Stimulated activated CD8-positive, alpha-beta memory T cell treated with anti-CD3 and anti-CD28 coated beads, Interleukin-7, amount 100 ng/mL, for 24 hours (primary cell): ENCODE measurements around the gene VASN.

Experiments used
- DNase-seq: peaks from one replicate; pipeline ENCODE4 v3.0.0-alpha.2; 2020; ENCODE audit warnings: low read depth

VASN gene

GRCh38 chr16:4354512-4355409 is 16.9 kb upstream of the VASN start:
- DNase-seq = no peak

GRCh38 chr16:4356820-4357219 is 14.8 kb upstream of the VASN start:
- DNase-seq = no peak

- no peak for DNase-seq
Measured at GRCh38 chr16:4358236-4358635, 13.4 kb upstream of the VASN start.

GRCh38 chr16:4358831-4359561 is 12.7 kb upstream of the VASN start:
- DNase-seq = peak; percentile 53

GRCh38 chr16:4359914-4360313 is 11.7 kb upstream of the VASN start:
- DNase-seq = no peak

GRCh38 chr16:4360538-4361021 is 11.1 kb upstream of the VASN start:
- no peak for DNase-seq

GRCh38 chr16:4361033-4361943 is 10.4 kb upstream of the VASN start:
- no peak for DNase-seq

- DNase-seq = no peak
Measured at GRCh38 chr16:4361944-4362311, 9.7 kb upstream of the VASN start.

GRCh38 chr16:4362476-4363135 is 9.0 kb upstream of the VASN start:
- no peak for DNase-seq

- no peak for DNase-seq
Measured at GRCh38 chr16:4364196-4365013, 7.2 kb upstream of the VASN start.

- no peak for DNase-seq
Measured at GRCh38 chr16:4365014-4365406, 6.6 kb upstream of the VASN start.

GRCh38 chr16:4365615-4366014 is 6.0 kb upstream of the VASN start:
- no peak for DNase-seq

- DNase-seq = no peak
Measured at GRCh38 chr16:4366016-4366415, 5.6 kb upstream of the VASN start.

- DNase-seq = no peak
Measured at GRCh38 chr16:4367393-4367856, 4.2 kb upstream of the VASN start.

GRCh38 chr16:4369007-4369733 is 2.5 kb upstream of the VASN start:
- DNase-seq = no peak

GRCh38 chr16:4370151-4370550 is 1.5 kb upstream of the VASN start:
- DNase-seq = no peak

- no peak for DNase-seq
Measured at GRCh38 chr16:4370570-4371356, 885 bp upstream of the VASN start.

GRCh38 chr16:4372001-4372577 is 441 bp downstream of the VASN start:
- no peak for DNase-seq
